Spinal cord (tissue), 10 donors: Measurements from ENCODE around the gene MCM9. TPM values are rescaled to one million over a fixed set of nuclear protein-coding genes. Genes with fewer than 3 reads are reported as not detected.

ENCODE experiments used
- DNase-seq, 6 donors: peaks; one replicate each; pipeline versions ENCODE4 v3.0.0 to v3.0.0-alpha.2; 2013 to 2015; ENCODE audit warnings: low spot score in 6 of 6, low read depth in 4 of 6
- H3K27ac ChIP-seq: one replicate; pipeline ENCODE4 v1.5.1; 2013; ENCODE audit warnings: low read depth, low read length, control low read depth
- H3K27me3 ChIP-seq: one replicate; pipeline ENCODE4 v1.6.1; 2013; ENCODE audit warnings: low read length; ENCODE audit not compliant: control insufficient read depth, insufficient read depth
- H3K36me3 ChIP-seq: one replicate; pipeline ENCODE4 v1.6.1; 2013; ENCODE audit warnings: low read length; ENCODE audit not compliant: control insufficient read depth, insufficient read depth
- H3K4me1 ChIP-seq: one replicate; pipeline ENCODE4 v1.6.1; 2013; ENCODE audit warnings: low read length; ENCODE audit not compliant: control insufficient read depth, insufficient read depth
- H3K4me3 ChIP-seq: one replicate; pipeline ENCODE4 v1.5.1; 2013; ENCODE audit warnings: low read depth, low read length, control low read depth
- H3K9me3 ChIP-seq: one replicate; pipeline ENCODE4 v1.6.1; 2013; ENCODE audit warnings: low read length; ENCODE audit not compliant: control insufficient read depth, insufficient read depth
- WGBS: methylation state at CpG from one replicate; pipeline ENCODE4 v1.1.5; 2013; ENCODE audit warnings: missing lambda C conversion rate; ENCODE audit not compliant: insufficient coverage; 5-methylcytosine and 5-hydroxymethylcytosine counted together
- polyA plus RNA-seq, 2 donors: library from polyadenylated mRNA; unstranded; fragments of 120-200 nt; gene quantifications; one replicate each; pipeline ENCODE4 v1.2.1, GENCODE V29; 2013; ENCODE audit not compliant: insufficient read length in 2 of 2
- total RNA-seq, 2 donors: library from RNA; depleted of rRNA in 1 of 2; stranded (reverse); fragments of 120-200 nt in 1 of 2; fragments of >200 nt in 1 of 2; gene quantifications; one replicate each; pipeline versions ENCODE4 v1.2.3 to v1.2.4, GENCODE V29; 2013 to 2014
- donor health status: healthy.

MCM9 gene
- total and polyA plus RNA-seq, 4 donors: 11.2 to 16.8 (median 14.5) TPM

DNA sequence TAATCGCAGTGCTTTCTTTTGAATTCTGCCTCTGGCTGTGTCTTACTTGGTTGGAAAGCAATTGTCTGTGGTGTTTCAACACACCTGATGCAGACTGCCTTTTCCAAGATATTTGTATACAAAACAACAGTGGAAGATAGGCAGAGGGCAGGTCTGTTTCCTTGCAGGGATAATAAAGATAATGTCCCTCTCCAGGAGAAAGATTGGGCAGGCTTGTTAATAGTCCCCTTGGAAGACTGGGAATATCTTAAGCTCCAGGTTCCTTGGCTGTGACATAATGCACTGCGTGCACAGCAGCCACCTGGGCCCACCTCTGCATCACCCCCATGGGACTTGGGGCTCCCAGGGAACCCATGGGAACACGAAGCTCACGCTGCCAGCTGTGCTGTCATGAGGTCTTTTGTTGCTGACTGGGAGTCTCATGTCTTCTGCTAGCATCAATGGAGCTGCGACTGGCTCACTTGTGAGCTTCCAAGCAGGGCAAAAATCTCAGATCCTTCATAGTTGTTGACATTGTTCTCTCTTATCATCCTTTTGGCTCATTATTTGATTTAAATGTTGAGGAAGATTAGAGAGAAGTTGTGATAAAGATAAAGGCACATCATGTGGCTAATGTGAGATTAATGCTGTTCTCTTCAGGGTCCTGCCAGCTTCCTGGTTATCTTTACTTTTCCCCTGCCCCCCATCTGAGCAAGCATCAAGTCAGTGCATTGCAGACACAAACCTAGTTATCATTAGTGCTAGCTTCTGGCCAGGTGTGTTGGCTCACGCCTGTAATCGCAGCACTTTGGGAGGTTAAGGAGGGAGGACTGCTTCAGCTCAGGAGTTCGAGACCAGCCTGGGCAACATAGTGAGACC, 148.1 kb downstream of the MCM9 start:
- Histone ChIP-seq H3K4me1 (peaks cover 14% of the 10 kb centered on the region), H3K9me3 (no peaks in the 10 kb centered on the region), H3K27ac (no peak overlapping the region), H3K27me3 (no peaks in the 10 kb centered on the region), H3K36me3 (no peaks in the 10 kb centered on the region), H3K4me3 (no peak overlapping the region)
- WGBS: 61% methylated on average over 2 of the region's 8 CpGs
- DNase-seq: peak in 1 of 6 donors; percentile 64

DNA sequence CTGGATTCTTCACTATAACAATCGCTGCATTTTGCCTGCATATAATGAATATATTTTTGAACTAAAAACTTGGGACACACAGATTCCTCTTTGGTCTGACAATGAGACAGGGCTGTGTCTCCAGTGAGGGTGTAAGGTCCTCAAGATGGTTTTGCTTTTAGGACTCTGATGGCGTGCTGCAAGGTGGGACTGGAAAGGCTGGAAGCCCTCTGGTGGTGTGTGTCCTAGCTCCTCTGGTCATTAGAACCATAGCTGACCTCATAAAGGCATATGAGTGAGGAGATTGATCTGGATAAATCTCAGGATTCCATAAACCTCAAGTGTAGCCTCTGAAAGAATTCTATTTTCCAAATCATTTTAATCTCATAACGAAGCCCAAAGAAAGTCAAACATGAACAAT, 149.4 kb downstream of the MCM9 start:
- no peak for DNase-seq
- WGBS: 100% methylated on average over 2 of the region's 3 CpGs
- Histone ChIP-seq H3K27me3 (no peaks in the 10 kb centered on the region), H3K36me3 (no peaks in the 10 kb centered on the region), H3K4me1 (peaks cover 14% of the 10 kb centered on the region), H3K4me3 (no peak overlapping the region), H3K9me3 (no peaks in the 10 kb centered on the region), H3K27ac (peak overlapping the region; percentile 84)

DNA sequence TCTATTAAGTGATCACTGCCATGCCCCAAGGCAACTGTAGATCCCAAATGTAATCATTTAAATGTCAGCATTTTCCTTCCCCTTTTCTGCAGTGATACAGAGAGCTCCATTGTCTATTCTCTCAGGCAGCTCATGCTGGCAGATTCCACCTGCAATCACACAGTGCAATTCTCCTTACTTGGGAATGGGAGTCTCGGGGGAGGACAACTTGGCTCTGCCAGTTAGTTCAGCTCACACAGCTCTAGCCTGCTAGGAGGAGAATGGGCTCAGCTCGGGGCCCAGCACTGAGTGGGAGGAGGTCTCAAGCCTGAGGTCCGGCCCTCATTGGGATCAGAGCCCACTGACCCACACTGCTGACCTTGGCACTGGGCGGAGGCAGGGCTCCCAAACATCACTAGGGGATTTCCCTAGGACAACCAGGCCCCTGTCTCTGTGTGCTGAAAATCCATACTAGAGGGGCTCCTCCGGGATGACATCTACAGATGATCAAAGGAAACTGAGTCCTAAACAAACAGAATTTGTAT, 150.3 kb downstream of the MCM9 start:
- Histone ChIP-seq H3K27ac (peak overlapping the region; percentile 84), H3K9me3 (no peaks in the 10 kb centered on the region), H3K36me3 (no peaks in the 10 kb centered on the region), H3K4me1 (peaks cover 14% of the 10 kb centered on the region), H3K4me3 (no peak overlapping the region), H3K27me3 (no peaks in the 10 kb centered on the region)
- peak in 5 of 6 donors; percentile 43 to 89 (median 46) for DNase-seq
- WGBS: 52% methylated on average over 4 of the region's 5 CpGs

DNA sequence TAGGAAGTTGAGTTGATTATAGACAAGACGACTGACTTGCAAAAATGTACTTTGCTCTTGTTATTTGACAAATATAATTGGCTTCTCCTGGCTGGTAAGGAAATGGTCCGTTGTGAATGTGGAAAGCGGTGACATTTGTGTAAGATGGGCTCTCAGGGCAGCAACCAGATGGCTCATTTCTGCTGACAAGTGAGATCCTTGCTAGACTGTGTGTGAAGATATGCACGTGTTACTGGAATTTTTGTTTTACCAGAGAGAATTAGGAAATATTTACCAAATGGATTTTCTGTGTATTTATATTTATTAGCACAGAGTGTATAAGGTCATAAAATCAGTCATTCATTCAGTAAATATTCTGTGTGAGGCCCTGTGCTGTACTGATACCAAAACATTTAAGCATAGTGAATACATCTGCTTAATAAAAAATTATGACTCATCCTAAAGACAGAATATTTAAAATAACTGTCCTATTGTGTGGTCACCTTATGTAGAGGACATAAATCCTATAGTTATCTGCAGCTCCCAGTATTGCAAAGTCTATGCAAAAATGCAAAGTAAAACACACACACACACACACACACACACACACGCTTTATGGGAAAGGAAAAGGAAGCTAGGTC, 150.9 kb downstream of the MCM9 start:
- Histone ChIP-seq H3K27me3 (no peaks in the 10 kb centered on the region), H3K4me3 (no peak overlapping the region), H3K27ac (peak overlapping the region; percentile 84), H3K36me3 (no peaks in the 10 kb centered on the region), H3K4me1 (peaks cover 10% of the 10 kb centered on the region), H3K9me3 (no peaks in the 10 kb centered on the region)
- peak in 2 of 6 donors; percentile 63 to 80 for DNase-seq
- 51% methylated on average over 3 of the region's 5 CpGs for WGBS

DNA sequence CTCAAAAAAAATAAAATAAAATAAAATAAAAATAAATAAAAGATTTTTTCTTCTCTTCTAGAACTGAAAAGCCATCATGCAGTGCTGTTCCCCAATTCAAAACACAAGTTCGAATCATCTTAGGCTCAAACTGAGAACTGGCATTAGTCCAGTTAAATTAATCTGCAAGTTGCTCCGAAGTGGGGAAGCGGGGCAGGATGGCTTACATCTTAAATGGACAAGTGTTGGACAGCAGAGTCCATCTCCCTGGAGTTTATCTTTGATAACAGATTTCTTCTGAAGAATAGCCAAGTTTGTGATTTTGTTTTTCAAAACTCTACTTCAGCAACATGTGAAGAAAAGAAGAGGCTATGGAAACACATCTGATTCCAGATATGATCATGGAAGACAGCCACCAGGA, 152.3 kb downstream of the MCM9 start:
- no CpG with 5 or more reads among the region's 3 CpGs for WGBS
- Histone ChIP-seq H3K9me3 (no peaks in the 10 kb centered on the region), H3K36me3 (no peaks in the 10 kb centered on the region), H3K27ac (no peak overlapping the region), H3K27me3 (no peaks in the 10 kb centered on the region), H3K4me1 (peaks cover 10% of the 10 kb centered on the region), H3K4me3 (no peak overlapping the region)
- DNase-seq: no peak

DNA sequence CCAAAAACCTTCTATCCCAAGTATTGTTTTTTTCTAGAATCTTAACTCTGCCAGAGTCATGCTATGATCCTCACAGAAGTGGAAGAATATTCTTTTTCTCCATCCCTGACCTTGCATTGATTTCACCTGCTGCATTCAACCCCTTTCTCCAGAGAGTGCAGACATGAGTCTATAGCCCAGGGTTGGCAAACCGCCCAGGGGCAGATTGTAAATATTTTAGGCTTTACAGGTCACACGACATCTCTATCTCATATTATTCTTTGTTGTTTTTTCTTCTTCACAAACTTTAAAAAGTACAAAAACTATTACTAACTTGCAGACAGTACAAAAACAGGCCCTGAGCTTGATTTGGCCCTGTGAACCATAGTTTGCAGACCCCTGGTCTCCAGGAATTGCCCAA, 153.1 kb downstream of the MCM9 start:
- whole genome bisulfite sequencing: 75% methylated on average over 1 of the region's 2 CpGs
- Histone ChIP-seq H3K4me1 (peaks cover 10% of the 10 kb centered on the region), H3K27ac (no peak overlapping the region), H3K36me3 (no peaks in the 10 kb centered on the region), H3K4me3 (no peak overlapping the region), H3K9me3 (no peaks in the 10 kb centered on the region), H3K27me3 (no peaks in the 10 kb centered on the region)
- DNase-seq: no peak

DNA sequence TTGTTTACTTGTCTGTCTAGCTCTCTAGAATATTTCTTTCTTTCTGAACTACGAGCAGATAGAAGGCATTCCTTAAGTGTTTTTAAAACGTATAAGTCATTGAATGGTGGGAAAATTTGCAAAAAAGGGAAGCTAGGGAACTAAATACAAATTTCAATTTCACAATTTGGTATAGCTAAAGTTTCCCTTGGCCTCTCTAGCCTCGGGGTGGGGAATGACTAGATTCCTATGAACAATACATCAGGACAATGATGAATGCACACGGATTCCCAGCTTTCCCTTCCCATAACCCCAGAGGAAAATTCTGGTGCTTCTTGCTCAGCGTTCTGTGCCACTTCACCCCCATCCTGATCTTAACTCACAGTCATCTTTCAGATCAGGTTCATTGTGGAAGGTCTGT, 154.3 kb downstream of the MCM9 start:
- 33% methylated on average over 1 of the region's 5 CpGs for WGBS
- DNase-seq: no peak
- no peak overlapping the region for H3K27ac ChIP-seq
- H3K4me3 ChIP-seq: no peak overlapping the region
- H3K4me1 ChIP-seq: peaks cover 7% of the 10 kb centered on the region
- H3K9me3 ChIP-seq: no peaks in the 10 kb centered on the region
- no peaks in the 10 kb centered on the region for H3K27me3 ChIP-seq
- H3K36me3 ChIP-seq: no peaks in the 10 kb centered on the region

DNA sequence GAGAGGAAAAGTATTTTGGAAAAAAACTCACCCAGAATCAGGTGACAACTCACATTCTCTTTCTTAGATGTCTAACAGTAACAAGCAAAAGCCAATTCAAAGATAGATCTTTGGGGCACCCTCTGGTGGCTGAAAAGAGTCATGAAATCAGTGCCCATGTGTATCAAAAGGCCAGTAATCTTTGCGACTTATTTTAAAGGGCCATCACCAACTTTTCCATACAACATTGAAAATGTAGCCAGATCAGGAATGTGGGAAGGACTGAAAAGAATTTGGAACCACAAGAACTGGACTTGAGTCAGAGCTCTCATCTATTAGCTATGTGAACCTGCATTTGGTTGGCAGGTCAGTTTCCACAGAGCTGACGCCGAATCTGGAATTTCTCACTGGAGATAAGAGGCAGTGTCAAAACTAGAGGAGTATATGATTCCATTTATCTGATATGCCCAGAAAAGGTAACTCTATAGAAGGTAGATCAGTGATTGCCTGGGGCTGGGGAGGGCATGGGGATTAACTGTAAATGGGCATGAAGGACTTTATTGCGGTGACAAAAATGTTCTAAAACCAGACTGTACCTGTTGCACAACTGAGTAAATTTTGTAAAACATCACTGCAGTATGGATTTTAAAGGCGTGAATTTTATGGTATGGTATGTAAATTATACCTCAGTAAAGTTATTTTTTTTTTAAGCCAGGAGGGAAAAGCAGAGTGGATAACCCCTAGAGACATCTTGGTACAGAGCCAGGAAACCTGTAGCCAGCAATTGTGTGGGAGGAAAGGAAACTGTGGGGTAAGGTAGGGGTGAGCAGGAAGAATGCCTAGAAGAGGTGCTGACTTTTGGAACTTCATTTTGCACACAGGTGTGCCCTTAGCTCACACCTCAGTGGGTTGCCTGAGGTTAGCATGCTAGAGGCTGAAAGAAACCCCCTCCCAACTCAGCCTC, 158.1 kb downstream of the MCM9 start:
- Histone ChIP-seq H3K36me3 (no peaks in the 10 kb centered on the region), H3K4me3 (no peak overlapping the region), H3K9me3 (no peaks in the 10 kb centered on the region), H3K27ac (no peak overlapping the region), H3K4me1 (no peaks in the 10 kb centered on the region), H3K27me3 (no peaks in the 10 kb centered on the region)
- DNase-seq: peak in 4 of 6 donors; percentile 57 to 90 (median 75)
- 100% methylated on average over 2 of the region's 5 CpGs for WGBS

DNA sequence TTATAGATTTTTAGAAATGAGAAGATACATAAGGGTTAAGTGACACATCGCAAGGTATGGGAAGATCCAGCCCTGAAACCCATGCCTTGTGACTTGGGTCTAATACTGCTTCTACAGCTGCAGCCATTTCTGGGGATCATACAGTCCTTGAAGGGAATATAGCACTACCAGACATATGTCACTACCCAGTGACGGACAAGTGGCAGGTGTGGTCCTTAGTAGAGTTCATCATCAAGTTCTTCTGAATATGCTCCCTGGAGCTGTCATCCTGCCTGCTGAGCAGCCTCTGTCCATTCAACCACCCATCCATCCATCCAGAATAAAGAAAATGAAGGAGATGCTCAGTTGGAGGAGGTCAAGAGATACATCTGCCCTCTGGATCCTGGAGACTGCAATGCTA, 159.6 kb downstream of the MCM9 start:
- Histone ChIP-seq H3K4me1 (no peaks in the 10 kb centered on the region), H3K27ac (no peak overlapping the region), H3K27me3 (no peaks in the 10 kb centered on the region), H3K36me3 (no peaks in the 10 kb centered on the region), H3K9me3 (no peaks in the 10 kb centered on the region), H3K4me3 (no peak overlapping the region)
- DNase-seq: no peak
- no CpG with 5 or more reads among the region's 2 CpGs for WGBS
